Kidney (tissue), 14 donors: ENCODE measurements around the gene CPNE7. TPM values are rescaled to one million over a fixed set of nuclear protein-coding genes. Genes with fewer than 3 reads are reported as not detected.

ENCODE experiments used
- DNase-seq, 5 donors: peaks; one replicate each; pipeline ENCODE4 v3.0.0-alpha.2; 2013 to 2020
- FAIRE-seq: peaks from 2 replicates; lab custom pipeline; 2012; peaks lifted over from hg19 to GRCh38; lab: Jason Lieb, UNC
- H3K27ac ChIP-seq, 2 donors: one replicate each; pipeline ENCODE4 v1.7.0; 2013; ENCODE audit warnings: low read depth in 2 of 2, low read length in 2 of 2, inconsistent platforms in 1 of 2
- H3K27me3 ChIP-seq: one replicate; pipeline ENCODE4 v1.7.1; 2013; ENCODE audit warnings: low read length, inconsistent platforms; ENCODE audit not compliant: control insufficient read depth, insufficient read depth
- H3K36me3 ChIP-seq, 3 donors: one replicate each; pipeline versions ENCODE4 v1.7.0 to v1.7.1; 2013; ENCODE audit warnings: low read length in 3 of 3, control low read depth in 1 of 3, inconsistent platforms in 1 of 3; ENCODE audit not compliant: insufficient read depth in 3 of 3, control insufficient read depth in 2 of 3
- H3K4me1 ChIP-seq, 3 donors: one replicate each; pipeline versions ENCODE4 v1.7.0 to v1.7.1; 2013; ENCODE audit warnings: low read length in 3 of 3, inconsistent platforms in 1 of 3, low read depth in 1 of 3; ENCODE audit not compliant: control insufficient read depth in 2 of 3, insufficient read depth in 2 of 3
- H3K4me3 ChIP-seq, 3 donors: one replicate each; pipeline versions ENCODE4 v1.7.0 to v1.8.1; 2013; ENCODE audit warnings: low read length in 3 of 3, control low read depth in 1 of 3, inconsistent platforms in 1 of 3
- H3K9ac ChIP-seq, 3 donors: one replicate each; pipeline versions ENCODE4 v1.7.0 to v1.7.1; 2013; ENCODE audit warnings: low read length in 3 of 3, control low read depth in 1 of 3, inconsistent platforms in 1 of 3
- H3K9me3 ChIP-seq, 3 donors: one replicate each; pipeline versions ENCODE4 v1.7.0 to v1.7.1; 2013; ENCODE audit warnings: low read length in 3 of 3, control low read depth in 1 of 3, inconsistent platforms in 1 of 3; ENCODE audit not compliant: control insufficient read depth in 2 of 3, insufficient read depth in 1 of 3
- intact Hi-C: fragments of 100-400 bp; cut with DNase I; formaldehyde crosslinking; loops from one replicate; pipeline ENCODE4 v1.11.1; 2022
- polyA plus RNA-seq: library from polyadenylated mRNA; stranded (reverse); fragments of 350-450 nt; fragmentation: Illumina TruSeq; extraction: RNeasy Lipid Tissue Mini Kit (QIAGEN cat#74804); gene quantifications from one replicate; pipeline ENCODE4 v1.2.3, GENCODE V29; 2014; ENCODE audit warnings: low read depth, low replicate concordance; ENCODE audit not compliant: insufficient read depth
- total RNA-seq: library from RNA; stranded (reverse); fragmentation: NEBNext Ultra II Directional; extraction: Animal tissue kit (Norgen Biotek cat#: 25700); gene quantifications from one replicate; pipeline ENCODE4 v1.2.1, GENCODE V29; 2021
- TF ChIP-seq, protein P1 (sequence below): IDR thresholded peaks from 3 replicates; pipeline ENCODE4 v1.5.1; 2012; ENCODE audit warnings: mild to moderate bottlenecking, moderate library complexity, borderline replicate concordance; ENCODE audit not compliant: insufficient read depth; ENCODE audit errors: extremely low read depth
- donor health status: control.
- donor health status: control.
- donor health status: control.
- donor health status: control.
- donor health status: control.
- donor health status: DM: yes; HTN: yes; CAD: no.
- donor health status: Normal renal cell carcinoma (clear cell type).

Gene CPNE7
- total and polyA plus RNA-seq, 2 donors from 2014 or later = 1.5 to 13.7 TPM

DNA sequence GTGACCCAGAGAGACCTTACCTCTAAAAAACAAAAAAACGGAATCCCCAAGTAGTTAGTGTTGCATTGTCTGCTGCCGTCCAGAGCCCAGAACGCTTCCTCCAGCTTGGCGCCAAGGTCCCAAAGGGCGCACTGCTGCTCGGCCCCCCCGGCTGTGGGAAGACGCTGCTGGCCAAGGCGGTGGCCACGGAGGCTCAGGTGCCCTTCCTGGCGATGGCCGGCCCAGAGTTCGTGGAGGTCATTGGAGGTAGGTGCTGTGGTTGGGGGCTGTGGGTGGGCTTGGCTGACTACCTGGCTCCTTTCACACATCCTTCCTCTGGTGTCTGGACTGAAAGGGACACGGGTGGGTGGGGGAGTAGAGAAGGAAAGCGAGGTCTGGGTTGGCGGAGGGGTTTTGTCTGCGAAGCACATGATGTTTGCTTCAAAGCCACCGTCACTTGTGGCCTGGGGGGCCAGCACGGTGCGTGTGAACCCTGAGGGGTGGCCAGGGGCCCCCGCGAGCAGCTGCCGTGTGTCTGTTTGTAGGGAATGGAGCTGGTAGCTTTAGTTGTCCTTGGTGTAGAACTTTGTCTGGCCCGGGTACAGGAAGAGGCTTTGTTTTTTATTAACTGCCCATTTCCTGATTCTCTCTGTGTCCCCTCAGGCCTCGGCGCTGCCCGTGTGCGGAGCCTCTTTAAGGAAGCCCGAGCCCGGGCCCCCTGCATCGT, 43.6 kb upstream of the CPNE7 start:
- Histone ChIP-seq H3K27ac (no peak overlapping the region), H3K9ac (no peak overlapping the region), H3K27me3 (no peaks in the 10 kb centered on the region), H3K4me1 (peaks cover 0 to 7% (median 0%) of the 10 kb centered on the region in 3 donors), H3K9me3 (no peaks in the 10 kb centered on the region), H3K36me3 (peaks cover 6 to 44% (median 34%) of the 10 kb centered on the region in 3 donors), H3K4me3 (no peak overlapping the region)
- TF ChIP-seq, protein P1, sequence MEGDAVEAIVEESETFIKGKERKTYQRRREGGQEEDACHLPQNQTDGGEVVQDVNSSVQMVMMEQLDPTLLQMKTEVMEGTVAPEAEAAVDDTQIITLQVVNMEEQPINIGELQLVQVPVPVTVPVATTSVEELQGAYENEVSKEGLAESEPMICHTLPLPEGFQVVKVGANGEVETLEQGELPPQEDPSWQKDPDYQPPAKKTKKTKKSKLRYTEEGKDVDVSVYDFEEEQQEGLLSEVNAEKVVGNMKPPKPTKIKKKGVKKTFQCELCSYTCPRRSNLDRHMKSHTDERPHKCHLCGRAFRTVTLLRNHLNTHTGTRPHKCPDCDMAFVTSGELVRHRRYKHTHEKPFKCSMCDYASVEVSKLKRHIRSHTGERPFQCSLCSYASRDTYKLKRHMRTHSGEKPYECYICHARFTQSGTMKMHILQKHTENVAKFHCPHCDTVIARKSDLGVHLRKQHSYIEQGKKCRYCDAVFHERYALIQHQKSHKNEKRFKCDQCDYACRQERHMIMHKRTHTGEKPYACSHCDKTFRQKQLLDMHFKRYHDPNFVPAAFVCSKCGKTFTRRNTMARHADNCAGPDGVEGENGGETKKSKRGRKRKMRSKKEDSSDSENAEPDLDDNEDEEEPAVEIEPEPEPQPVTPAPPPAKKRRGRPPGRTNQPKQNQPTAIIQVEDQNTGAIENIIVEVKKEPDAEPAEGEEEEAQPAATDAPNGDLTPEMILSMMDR = no peak
- no peak for FAIRE-seq
- intact Hi-C loops = no loop called here
- DNase-seq = no peak

DNA sequence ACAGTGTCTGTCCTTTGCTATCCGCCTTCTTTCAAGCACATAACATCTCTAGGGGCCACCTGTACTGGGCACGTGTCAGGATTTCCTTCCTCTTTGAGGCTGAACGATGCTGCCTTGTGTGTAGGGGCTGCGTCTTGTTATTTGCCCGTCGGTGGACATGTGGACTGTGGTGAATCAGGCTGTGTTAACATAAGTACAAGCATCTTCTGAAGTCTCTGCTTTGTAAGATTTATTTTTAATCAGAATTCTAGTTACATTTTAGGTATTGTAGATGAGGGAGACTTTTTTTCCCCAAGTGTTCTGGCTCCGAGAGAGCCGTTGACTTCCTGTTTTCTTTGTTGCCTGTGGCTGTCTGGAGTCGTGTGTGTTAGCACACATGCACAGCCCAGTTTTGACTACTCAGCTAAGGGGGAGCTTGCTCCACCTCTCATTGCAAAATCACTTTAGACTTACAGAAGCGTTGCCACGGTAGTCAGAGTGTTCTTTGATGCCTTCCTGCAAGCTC, 41.3 kb upstream of the CPNE7 start:
- Histone ChIP-seq H3K4me1 (peaks cover 0 to 7% (median 0%) of the 10 kb centered on the region in 3 donors), H3K36me3 (peaks cover 3 to 46% (median 31%) of the 10 kb centered on the region in 3 donors), H3K27me3 (no peaks in the 10 kb centered on the region), H3K9me3 (no peaks in the 10 kb centered on the region), H3K9ac (no peak overlapping the region), H3K4me3 (no peak overlapping the region), H3K27ac (no peak overlapping the region)
- DNase-seq = no peak
- intact Hi-C loops = no loop called here
- TF ChIP-seq, protein P1 = no peak
- no peak for FAIRE-seq

DNA sequence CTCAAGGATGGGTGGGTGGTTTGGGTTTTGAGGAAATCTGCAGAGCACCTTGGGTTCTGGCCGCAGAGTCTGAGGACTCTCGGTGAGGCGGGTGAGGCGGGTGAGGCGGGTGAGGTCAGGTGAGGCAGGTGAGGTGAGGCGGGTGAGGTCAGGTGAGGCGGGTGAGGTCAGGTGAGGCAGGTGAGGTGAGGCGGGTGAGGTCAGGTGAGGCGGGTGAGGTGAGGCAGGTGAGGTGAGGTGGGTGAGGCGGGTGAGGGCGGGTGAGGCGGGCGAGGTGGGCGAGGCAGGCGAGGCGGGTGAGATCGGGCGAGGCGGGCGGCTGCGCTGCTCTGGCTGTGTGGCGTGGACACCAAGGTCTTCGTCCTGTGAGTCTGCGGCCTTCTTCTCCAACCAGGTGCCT, 39.2 kb upstream of the CPNE7 start:
- intact Hi-C loops = no loop called here
- no peaks in the 10 kb centered on the region for H3K27me3 ChIP-seq
- H3K9me3 ChIP-seq = no peaks in the 10 kb centered on the region
- no peak overlapping the region for H3K9ac ChIP-seq
- H3K4me3 ChIP-seq = no peak overlapping the region
- H3K27ac ChIP-seq = no peak overlapping the region
- H3K36me3 ChIP-seq = peaks cover 3 to 33% (median 24%) of the 10 kb centered on the region in 3 donors
- TF ChIP-seq, protein P1 = no peak
- no peak for DNase-seq
- H3K4me1 ChIP-seq = peaks cover 0 to 7% (median 0%) of the 10 kb centered on the region in 3 donors
- no peak for FAIRE-seq
